HepG2 (cell line): Measurements from ENCODE around the gene CAVIN1. TPM values are rescaled to one million over a fixed set of nuclear protein-coding genes. Genes with fewer than 3 reads are reported as not detected.

Source experiments
- ATAC-seq: fragments of 200-7000 bp; cut with Tn5 transposase; 3 replicates; pipeline ENCODE4 v1.9.1; 2020; ENCODE audit warnings: mild to moderate bottlenecking, moderate library complexity
- BruUV-seq: library from RNA; stranded (reverse); fragments of 400-500 nt; replicated peaks from 2 replicates; lab custom pipeline; 2021; lab: Mats Ljungman, UMichigan
- CTCF ChIA-PET: fragments of 300-600 bp; formaldehyde crosslinking; extraction: SDS; loops from one replicate; lab custom pipeline; 2021; ENCODE audit warnings: low total read pairs, inconsistent platforms, low intra/inter-chr PET ratio; lab: Yijun Ruan, JAX
- POLR2A ChIA-PET: fragments of 350-600 bp; sonication (Branson Sonifier 250); formaldehyde crosslinking; loops from one replicate; lab custom pipeline; 2020; ENCODE audit warnings: antibody characterized with exemption, inconsistent platforms; lab: Yijun Ruan, JAX
- DNase-seq: peaks from one replicate; pipeline ENCODE4 v3.0.0-alpha.2; 2015; ENCODE audit warnings: low spot score
- FAIRE-seq: peaks from 3 replicates; lab custom pipeline; 2011; peaks lifted over from hg19 to GRCh38; lab: Jason Lieb, UNC
- H2AFZ ChIP-seq: one replicate; pipeline ENCODE4 v1.6.1; 2011; ENCODE audit warnings: low read length, inconsistent platforms
- H3K27ac ChIP-seq: fragments of 300-600 bp; 3 replicates; pipeline ENCODE4 v1.8.0; 2011; ENCODE audit warnings: mixed run types, mild to moderate bottlenecking, mixed read lengths, low read length, inconsistent platforms; ENCODE audit not compliant: insufficient read depth; ENCODE audit errors: extremely low read length
- H3K27me3 ChIP-seq, 2 experiments: fragments of 200-600 bp in 1 of 2; 2 replicates in 1 of 2; 3 replicates in 1 of 2; pipeline versions ENCODE4 v1.6.0 to v1.8.0; 2011; ENCODE audit warnings: low read length in 2 of 2, mild to moderate bottlenecking in 2 of 2, moderate library complexity in 2 of 2, inconsistent platforms in 1 of 2; ENCODE audit not compliant: insufficient read depth in 2 of 2, control insufficient read depth in 1 of 2
- H3K36me3 ChIP-seq, 2 experiments: fragments of 200-600 bp in 1 of 2; replicated peaks in 1 of 2; 2 replicates in 1 of 2; 3 replicates in 1 of 2; pipeline versions ENCODE4 v1.5.1 to v1.8.0; 2011; ENCODE audit warnings: low read length in 2 of 2, inconsistent platforms in 1 of 2; ENCODE audit not compliant: insufficient read depth in 2 of 2, control insufficient read depth in 1 of 2
- H3K4me1 ChIP-seq: 2 replicates; pipeline ENCODE4 v1.5.1; 2012; ENCODE audit warnings: low read length, inconsistent platforms; ENCODE audit not compliant: insufficient read depth
- H3K4me2 ChIP-seq: 2 replicates; pipeline ENCODE4 v1.6.0; 2011; ENCODE audit warnings: low read depth, low read length, inconsistent platforms
- H3K4me3 ChIP-seq, 3 experiments: fragments of 200-600 bp in 1 of 3; sonication (generic), shearing (Covaris generic) in 1 of 3; replicated peaks in 1 of 3; 2 replicates each; pipeline ENCODE4 v1.5.1; 2011 to 2016; ENCODE audit warnings: low read length in 3 of 3, inconsistent platforms in 2 of 3, low read depth in 2 of 3, mild to moderate bottlenecking in 2 of 3, control low read depth in 1 of 3, mixed read lengths in 1 of 3; ENCODE audit not compliant: insufficient read depth in 1 of 3
- H3K79me2 ChIP-seq: one replicate; pipeline ENCODE4 v1.6.1; 2011; ENCODE audit warnings: low read length, inconsistent platforms; ENCODE audit not compliant: insufficient read depth
- H3K9ac ChIP-seq: 2 replicates; pipeline ENCODE4 v1.6.0; 2011; ENCODE audit warnings: mild to moderate bottlenecking, low read depth, low read length, inconsistent platforms; ENCODE audit not compliant: insufficient read depth
- H3K9me3 ChIP-seq: 2 replicates; pipeline ENCODE4 v1.5.1; 2012; ENCODE audit warnings: mild to moderate bottlenecking, low read length
- H4K20me1 ChIP-seq: 2 replicates; pipeline ENCODE4 v1.6.0; 2011; ENCODE audit warnings: inconsistent platforms, mild to moderate bottlenecking, low read length, moderate library complexity; ENCODE audit not compliant: insufficient read depth
- ATF7 ChIP-seq, 2 experiments: fragments of 450-650 bp in 1 of 2; sonication (generic) in 1 of 2; formaldehyde crosslinking in 1 of 2; IDR thresholded peaks; 2 replicates each; pipeline versions ENCODE4 v1.4.0 to v1.6.1; 2016 to 2020; ENCODE audit warnings: antibody characterized with exemption in 1 of 2, mild to moderate bottlenecking in 1 of 2, missing genetic modification reagents in 1 of 2
- FOXO1 ChIP-seq: sonication (generic); formaldehyde crosslinking; IDR thresholded peaks from 2 replicates; pipeline ENCODE4 v1.4.0; 2020; ENCODE audit warnings: missing genetic modification reagents
- SOX6 ChIP-seq, 2 experiments: fragments of 450-650 bp in 1 of 2; sonication (generic) in 1 of 2; formaldehyde crosslinking in 1 of 2; IDR thresholded peaks; 2 replicates each; pipeline versions ENCODE4 v1.4.0 to v1.6.1; 2017 to 2020; ENCODE audit warnings: antibody characterized with exemption in 1 of 2, mild to moderate bottlenecking in 1 of 2, missing genetic modification reagents in 1 of 2
- WGBS: methylation state at CpG from one replicate; pipeline ENCODE4 v1.1.6; 2017; ENCODE audit warnings: low lambda C conversion rate; 5-methylcytosine and 5-hydroxymethylcytosine counted together
- in situ Hi-C: cut with HindIII; loops from 2 replicates; pipeline ENCODE4 v1.10.0; 2017; ENCODE audit warnings: low pct_unique_long_range_greater_than_20kb; ENCODE audit not compliant: extremely low pct_ligation_motif_present
- intact Hi-C: fragments of 100-400 bp; cut with micrococcal nuclease; formaldehyde crosslinking; loops from one replicate; pipeline ENCODE4 v1.10.0; 2022; ENCODE audit not compliant: unreplicated experiment
- polyA plus RNA-seq, 8 experiments: library from polyadenylated mRNA; depleted of rRNA in 3 of 8; stranded (reverse) in 7 of 8; unstranded in 1 of 8; fragments of >200 nt; fragmentation: Illumina TruSeq in 4 of 8; extraction: Trizol in 4 of 8; gene quantifications; 2 replicates each; pipeline versions ENCODE4 v1.2.1 to v1.2.3, GENCODE V29; 2011 to 2016; ENCODE audit warnings: low read depth in 4 of 8, missing spikeins in 1 of 8, mixed read lengths in 1 of 8; ENCODE audit not compliant: insufficient read depth in 1 of 8
- total RNA-seq, 5 experiments: library from RNA; depleted of rRNA; stranded (reverse); fragments of >200 nt; fragmentation: Illumina TruSeq; extraction: Trizol; gene quantifications; 2 replicates each; pipeline ENCODE4 v1.2.3, GENCODE V29; 2016; ENCODE audit warnings: low read depth in 1 of 5
- TF ChIP-seq, protein P1 (sequence below): sonication (generic); formaldehyde crosslinking; IDR thresholded peaks from 2 replicates; pipeline ENCODE4 v1.4.0; 2020; ENCODE audit warnings: mild to moderate bottlenecking, low read depth, missing genetic modification reagents
- TF ChIP-seq, protein P2 (sequence below): sonication (generic); formaldehyde crosslinking; IDR thresholded peaks from 2 replicates; pipeline ENCODE4 v1.8.0; 2022; ENCODE audit warnings: missing genetic modification reagents, mild to moderate bottlenecking, inconsistent platforms, borderline replicate concordance

CAVIN1 gene
- total and polyA plus RNA-seq, 2 of the 13 experiments (the other 11 are each of a cell fraction or from before 2014, with no cell fraction given), result 15.9 to 25.5 TPM

- no peak for TF ChIP-seq FOXO1
- TF ChIP-seq SOX6 (IDR thresholded peaks at IDR 0.05), result no peak
- TF ChIP-seq SOX6 (CRISPR knock-in tag; IDR thresholded peaks at IDR 0.05), result 0 out of 2 replicates have a peak, but pooled peaks have one; percentile 9
- TF ChIP-seq, protein P1, sequence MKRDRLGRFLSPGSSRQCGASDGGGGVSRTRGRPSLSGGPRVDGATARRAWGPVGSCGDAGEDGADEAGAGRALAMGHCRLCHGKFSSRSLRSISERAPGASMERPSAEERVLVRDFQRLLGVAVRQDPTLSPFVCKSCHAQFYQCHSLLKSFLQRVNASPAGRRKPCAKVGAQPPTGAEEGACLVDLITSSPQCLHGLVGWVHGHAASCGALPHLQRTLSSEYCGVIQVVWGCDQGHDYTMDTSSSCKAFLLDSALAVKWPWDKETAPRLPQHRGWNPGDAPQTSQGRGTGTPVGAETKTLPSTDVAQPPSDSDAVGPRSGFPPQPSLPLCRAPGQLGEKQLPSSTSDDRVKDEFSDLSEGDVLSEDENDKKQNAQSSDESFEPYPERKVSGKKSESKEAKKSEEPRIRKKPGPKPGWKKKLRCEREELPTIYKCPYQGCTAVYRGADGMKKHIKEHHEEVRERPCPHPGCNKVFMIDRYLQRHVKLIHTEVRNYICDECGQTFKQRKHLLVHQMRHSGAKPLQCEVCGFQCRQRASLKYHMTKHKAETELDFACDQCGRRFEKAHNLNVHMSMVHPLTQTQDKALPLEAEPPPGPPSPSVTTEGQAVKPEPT (CRISPR knock-in tag), result no peak
- Histone ChIP-seq H4K20me1 (peaks cover 18% of the 10 kb centered on the region), H3K36me3 (no peaks in the 10 kb centered on the region), H3K27me3 (no peaks in the 10 kb centered on the region), H3K4me2 (peak overlapping the region; percentile 57), H3K9me3 (no peaks in the 10 kb centered on the region), H3K4me3 (no peak overlapping the region; a peak in 1 of 6 replicates), H3K9ac (no peak overlapping the region), H2AFZ (no peak overlapping the region), H3K4me1 (peaks cover 64% of the 10 kb centered on the region), H3K79me2 (peaks cover 81% of the 10 kb centered on the region), H3K27ac (peak overlapping the region; percentile 21)
- FAIRE-seq, result no peak
- 83% methylated on average over 10 of the region's 10 CpGs for WGBS
- no TSS peak for BruUV-seq
- CTCF ChIA-PET, result no interaction called here
- intact Hi-C loops, result no loop called here
- DNase-seq, result no peak
- ATAC-seq, result no peak
- POLR2A ChIA-PET, result interaction anchor here (0.7 to 3.5 kb wide), 3 partner anchors 10 to 224 kb away, joined by 3 to 19 read pairs (median 4); partner anchors contain the start of gene STAT3
- in situ Hi-C loops, result no loop called here
These were observed 44.6 kb downstream of the CAVIN1 start for GRCh38 chr17:42378359-42378958.

DNA sequence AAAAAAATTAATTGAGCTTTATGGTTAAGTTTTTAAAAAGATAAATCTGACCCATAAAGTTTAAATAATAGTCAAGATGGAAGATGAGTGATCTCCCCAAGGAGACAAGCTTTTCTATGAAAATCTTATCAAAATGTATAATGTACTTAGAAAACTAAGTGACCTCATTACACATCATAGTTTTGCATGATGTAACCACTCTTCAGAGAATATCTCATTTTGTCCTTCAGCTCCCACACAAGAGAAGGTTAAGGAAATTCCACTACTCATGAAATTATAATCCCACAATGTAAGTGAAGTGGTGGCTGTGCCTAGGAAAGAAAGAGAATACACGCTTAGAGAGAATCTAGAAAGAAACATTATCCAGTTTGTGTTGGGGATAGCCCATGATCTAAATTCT lies 49.2 kb downstream of the CAVIN1 start:
- no TSS peak for BruUV-seq
- Histone ChIP-seq H2AFZ (no peak overlapping the region), H3K27me3 (no peaks in the 10 kb centered on the region), H3K9me3 (no peaks in the 10 kb centered on the region), H3K36me3 (no peaks in the 10 kb centered on the region; a peak in 2 of 5 replicates), H3K79me2 (peaks cover 70% of the 10 kb centered on the region), H3K9ac (no peak overlapping the region), H3K27ac (no peak overlapping the region), H3K4me1 (peaks cover 23% of the 10 kb centered on the region), H3K4me2 (no peak overlapping the region), H4K20me1 (peaks cover 8% of the 10 kb centered on the region), H3K4me3 (no peak overlapping the region)
- in situ Hi-C loops, result no loop called here
- 100% methylated on average over 1 of the region's 1 CpG for WGBS
- ATAC-seq, result no peak
- peak; percentile 73 for TF ChIP-seq ATF7 (IDR thresholded peaks at IDR 0.05)
- TF ChIP-seq ATF7 (CRISPR knock-in tag; IDR thresholded peaks at IDR 0.05), result no peak
- TF ChIP-seq, protein P2, sequence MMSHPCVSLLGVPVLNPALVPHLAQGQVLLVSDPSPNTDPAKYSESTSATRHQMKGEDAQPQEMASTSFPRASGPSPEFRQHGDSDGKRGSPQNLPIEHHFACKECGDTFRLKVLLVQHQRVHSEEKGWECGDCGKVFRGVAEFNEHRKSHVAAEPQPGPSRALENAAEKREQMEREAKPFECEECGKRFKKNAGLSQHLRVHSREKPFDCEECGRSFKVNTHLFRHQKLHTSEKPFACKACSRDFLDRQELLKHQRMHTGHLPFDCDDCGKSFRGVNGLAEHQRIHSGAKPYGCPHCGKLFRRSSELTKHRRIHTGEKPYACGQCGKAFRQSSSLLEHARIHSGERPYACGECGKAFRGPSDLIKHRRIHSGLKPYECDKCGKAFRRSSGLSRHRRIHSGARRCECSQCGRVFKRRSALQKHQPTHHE (CRISPR knock-in tag), result no peak
- DNase-seq, result no peak
- POLR2A ChIA-PET, result interaction anchor here (1.1 kb wide), 1 partner anchor 15 kb away, joined by 5 read pairs; the partner anchor contains the start of gene STAT3
- intact Hi-C loops, result no loop called here
- no peak for FAIRE-seq
- CTCF ChIA-PET, result no interaction called here
